ENCODE data around the gene CTNNA1.

DNA sequence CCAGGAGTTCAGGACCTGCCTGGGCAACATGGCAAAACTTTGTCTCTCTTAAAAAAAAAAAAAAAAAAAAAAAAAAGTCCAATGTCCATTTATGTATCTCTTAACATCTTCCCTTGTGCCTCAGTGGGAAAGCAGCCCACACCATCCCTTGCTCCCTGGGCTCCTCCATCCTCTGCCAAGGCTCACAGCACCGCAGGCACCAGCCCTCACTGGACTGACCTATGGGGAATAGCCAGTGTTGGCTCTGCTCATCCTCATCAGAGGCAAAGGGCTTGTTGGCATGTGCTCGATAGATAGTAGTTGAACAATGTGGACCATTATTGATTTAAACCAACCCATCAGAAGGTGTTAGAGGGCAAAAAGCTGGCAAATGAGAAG lies 183.7 kb downstream of the CTNNA1 start:
- TF ChIP-seq ZNF274 (IDR thresholded peaks at IDR 0.05; ENCODE audit: low read depth, low read length) (no peak), SUZ12 (IDR thresholded peaks at IDR 0.05; ENCODE audit: extremely low read depth, insufficient read depth, insufficient read length) (no peak), YY1 (IDR thresholded peaks at IDR 0.05; ENCODE audit: insufficient read depth, insufficient read length) (no peak)
